HG02852 (cell line): ENCODE measurements around the gene CCDC102A.

Source experiments
- ATAC-seq: cut with Tn5 transposase; IDR thresholded peaks from one replicate; pipeline ENCODE4 v1.9.1; 2021; ENCODE audit warnings: mild to moderate bottlenecking, moderate library complexity; ENCODE audit not compliant: unreplicated experiment

Gene CCDC102A

GRCh38 chr16:57538235-57538721 is 1.9 kb upstream of the CCDC102A start:
- ATAC-seq, result no peak

GRCh38 chr16:57537581-57538234 is 1.3 kb upstream of the CCDC102A start:
- no peak for ATAC-seq

GRCh38 chr16:57537194-57537505 is 779 bp upstream of the CCDC102A start:
- ATAC-seq, result no peak

- peak; percentile 57 for ATAC-seq
These were observed 578 bp downstream of the CCDC102A start for GRCh38 chr16:57535680-57536305.

GRCh38 chr16:57534881-57535658 is 1.3 kb downstream of the CCDC102A start:
- no peak for ATAC-seq

- ATAC-seq, result no peak
These were observed 2.0 kb downstream of the CCDC102A start for GRCh38 chr16:57534337-57534880.

GRCh38 chr16:57533431-57534336 is 2.7 kb downstream of the CCDC102A start:
- ATAC-seq, result no peak

GRCh38 chr16:57532266-57532625 is 4.1 kb downstream of the CCDC102A start:
- no peak for ATAC-seq

- ATAC-seq, result no peak
These were observed 4.6 kb downstream of the CCDC102A start for GRCh38 chr16:57531635-57532265.

- ATAC-seq, result no peak
These were observed 5.2 kb downstream of the CCDC102A start for GRCh38 chr16:57531253-57531575.

- no peak for ATAC-seq
These were observed 5.7 kb downstream of the CCDC102A start for GRCh38 chr16:57530522-57531252.

- peak; percentile 82 for ATAC-seq
These were observed 6.3 kb downstream of the CCDC102A start for GRCh38 chr16:57530104-57530521.

- ATAC-seq, result no peak
These were observed 6.8 kb downstream of the CCDC102A start for GRCh38 chr16:57529391-57530103.

- no peak for ATAC-seq
These were observed 7.6 kb downstream of the CCDC102A start for GRCh38 chr16:57528499-57529390.

GRCh38 chr16:57527610-57528360 is 8.6 kb downstream of the CCDC102A start:
- no peak for ATAC-seq

- ATAC-seq, result no peak
These were observed 9.3 kb downstream of the CCDC102A start for GRCh38 chr16:57527027-57527426.

GRCh38 chr16:57526498-57526897 is 9.9 kb downstream of the CCDC102A start:
- no peak for ATAC-seq
